MM.1S (cell line): ENCODE measurements around the gene NPW.

Source experiments
- DNase-seq: peaks from one replicate; pipeline ENCODE4 v3.0.0-alpha.2; 2015
- H2AFZ ChIP-seq: fragments of 300-600 bp; sonication (generic); 2 replicates; pipeline ENCODE4 v1.6.0; 2016; ENCODE audit warnings: antibody characterized with exemption, low read length
- H3F3A ChIP-seq: fragments of 300-600 bp; sonication (generic); 2 replicates; pipeline ENCODE4 v1.6.1; 2016; ENCODE audit warnings: mild to moderate bottlenecking, antibody characterized with exemption, low read length, moderate library complexity, mixed read lengths; ENCODE audit not compliant: insufficient read depth
- H3K27ac ChIP-seq: fragments of 300-600 bp; sonication (generic); 2 replicates; pipeline ENCODE4 v1.5.1; 2016; ENCODE audit warnings: mild to moderate bottlenecking, low read length
- H3K27me3 ChIP-seq: fragments of 300-600 bp; sonication (generic); replicated peaks from 2 replicates; pipeline ENCODE4 v1.6.0; 2016; ENCODE audit warnings: low read length; ENCODE audit not compliant: insufficient read depth
- H3K36me3 ChIP-seq: fragments of 300-600 bp; sonication (generic); replicated peaks from 2 replicates; pipeline ENCODE4 v1.6.1; 2016; ENCODE audit warnings: mild to moderate bottlenecking, low read length, mixed read lengths; ENCODE audit not compliant: insufficient read depth
- H3K4me1 ChIP-seq: fragments of 300-600 bp; sonication (generic); 2 replicates; pipeline ENCODE4 v1.6.1; 2016; ENCODE audit warnings: low read length, mixed read lengths
- H3K4me2 ChIP-seq: fragments of 300-600 bp; sonication (generic); 2 replicates; pipeline ENCODE4 v1.6.0; 2016; ENCODE audit warnings: low read depth, low read length
- H3K4me3 ChIP-seq: fragments of 300-600 bp; sonication (generic); 2 replicates; pipeline ENCODE4 v1.5.1; 2016; ENCODE audit warnings: low read length, mixed read lengths
- H3K79me2 ChIP-seq: fragments of 300-600 bp; sonication (generic); 2 replicates; pipeline ENCODE4 v1.6.1; 2016; ENCODE audit warnings: mixed run types, low read length, mixed read lengths
- H3K9ac ChIP-seq: fragments of 300-600 bp; sonication (generic); 2 replicates; pipeline ENCODE4 v1.6.1; 2016; ENCODE audit warnings: low read length, mixed read lengths
- H3K9me2 ChIP-seq: fragments of 300-600 bp; sonication (generic); replicated peaks from 2 replicates; pipeline ENCODE4 v1.6.1; 2016; ENCODE audit warnings: mild to moderate bottlenecking, low read length, mixed read lengths; ENCODE audit not compliant: insufficient read depth
- H3K9me3 ChIP-seq: fragments of 300-600 bp; sonication (generic); replicated peaks from 2 replicates; pipeline ENCODE4 v1.6.1; 2016; ENCODE audit warnings: mild to moderate bottlenecking, low read length, mixed read lengths; ENCODE audit not compliant: insufficient read depth
- H4K20me1 ChIP-seq: fragments of 300-600 bp; sonication (generic); 2 replicates; pipeline ENCODE4 v1.6.1; 2016; ENCODE audit warnings: mild to moderate bottlenecking, low read length, moderate library complexity, mixed read lengths; ENCODE audit not compliant: insufficient read depth
- EZH2 ChIP-seq: fragments of 300-600 bp; sonication (generic); optimal IDR thresholded peaks from 2 replicates; pipeline ENCODE3; 2017; ENCODE audit warnings: low read depth, mild to moderate bottlenecking, antibody characterized with exemption, low read length, mixed read lengths
- EZH2phosphoT487 ChIP-seq: fragments of 300-600 bp; sonication (generic); IDR thresholded peaks from 2 replicates; pipeline ENCODE4 v1.6.1; 2018; ENCODE audit warnings: antibody characterized with exemption, low read length
- TF ChIP-seq, protein P1 (sequence below): fragments of 300-600 bp; sonication (generic); IDR thresholded peaks from 2 replicates; pipeline ENCODE4 v1.5.1; 2016; ENCODE audit warnings: antibody characterized with exemption, low read length, mixed read lengths

NPW gene

GRCh38 chr16:2045965-2046892, 26.6 kb downstream of the NPW start:
- no peak overlapping the region for H3K4me3 ChIP-seq
- H3K27ac ChIP-seq = no peak overlapping the region
- peaks cover 4% of the 10 kb centered on the region for H3K4me1 ChIP-seq
- no peak for DNase-seq
- H3K4me2 ChIP-seq = peak overlapping the region; percentile 88; the same call in 1 of the 2 replicates
- no peaks in the 10 kb centered on the region for H3F3A ChIP-seq
- no peaks in the 10 kb centered on the region for H3K9me2 ChIP-seq
- no peaks in the 10 kb centered on the region for H3K36me3 ChIP-seq
- H3K27me3 ChIP-seq = no peaks in the 10 kb centered on the region
- H3K9me3 ChIP-seq = no peaks in the 10 kb centered on the region
- H2AFZ ChIP-seq = no peak overlapping the region
- H3K9ac ChIP-seq = no peak overlapping the region
- H4K20me1 ChIP-seq = no peaks in the 10 kb centered on the region
- peaks cover 25% of the 10 kb centered on the region for H3K79me2 ChIP-seq
- TF ChIP-seq EZH2phosphoT487 = no peak
- TF ChIP-seq, protein P1, sequence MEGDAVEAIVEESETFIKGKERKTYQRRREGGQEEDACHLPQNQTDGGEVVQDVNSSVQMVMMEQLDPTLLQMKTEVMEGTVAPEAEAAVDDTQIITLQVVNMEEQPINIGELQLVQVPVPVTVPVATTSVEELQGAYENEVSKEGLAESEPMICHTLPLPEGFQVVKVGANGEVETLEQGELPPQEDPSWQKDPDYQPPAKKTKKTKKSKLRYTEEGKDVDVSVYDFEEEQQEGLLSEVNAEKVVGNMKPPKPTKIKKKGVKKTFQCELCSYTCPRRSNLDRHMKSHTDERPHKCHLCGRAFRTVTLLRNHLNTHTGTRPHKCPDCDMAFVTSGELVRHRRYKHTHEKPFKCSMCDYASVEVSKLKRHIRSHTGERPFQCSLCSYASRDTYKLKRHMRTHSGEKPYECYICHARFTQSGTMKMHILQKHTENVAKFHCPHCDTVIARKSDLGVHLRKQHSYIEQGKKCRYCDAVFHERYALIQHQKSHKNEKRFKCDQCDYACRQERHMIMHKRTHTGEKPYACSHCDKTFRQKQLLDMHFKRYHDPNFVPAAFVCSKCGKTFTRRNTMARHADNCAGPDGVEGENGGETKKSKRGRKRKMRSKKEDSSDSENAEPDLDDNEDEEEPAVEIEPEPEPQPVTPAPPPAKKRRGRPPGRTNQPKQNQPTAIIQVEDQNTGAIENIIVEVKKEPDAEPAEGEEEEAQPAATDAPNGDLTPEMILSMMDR = no peak

GRCh38 chr16:2046893-2047329, 27.3 kb downstream of the NPW start:
- no peaks in the 10 kb centered on the region for H3K27me3 ChIP-seq
- H3K9ac ChIP-seq = peak overlapping the region; percentile 65; the same call in 1 of the 2 replicates
- H3K9me2 ChIP-seq = no peaks in the 10 kb centered on the region
- H3K4me3 ChIP-seq = peak overlapping the region; percentile 89
- peaks cover 4% of the 10 kb centered on the region for H3K4me1 ChIP-seq
- H3F3A ChIP-seq = no peaks in the 10 kb centered on the region
- peaks cover 25% of the 10 kb centered on the region for H3K79me2 ChIP-seq
- H2AFZ ChIP-seq = peak overlapping the region; percentile 88
- TF ChIP-seq, protein P1 = no peak
- TF ChIP-seq EZH2phosphoT487 (no peak), EZH2 (no peak)
- H3K4me2 ChIP-seq = peak overlapping the region; percentile 88
- no peak overlapping the region for H3K27ac ChIP-seq
- H3K36me3 ChIP-seq = no peaks in the 10 kb centered on the region
- DNase-seq = no peak
- H4K20me1 ChIP-seq = no peaks in the 10 kb centered on the region
- H3K9me3 ChIP-seq = no peaks in the 10 kb centered on the region

GRCh38 chr16:2047330-2048115, 27.9 kb downstream of the NPW start, which contains the start of the genes NTHL1 and TSC2:
Gene NTHL1 (minus strand): TSS chr16:2047834. CDS start chr16:2047823, 11 bp downstream.
Gene TSC2 (plus strand): TSS chr16:2047985. CDS start chr16:2048616, 631 bp downstream.
- Histone ChIP-seq H3K79me2 (peaks cover 25% of the 10 kb centered on the region), H3K4me3 (peak within 1 kb of the TSS; percentile 89), H2AFZ (peak within 1 kb of the TSS; percentile 91)

More at GRCh38 chr16:2047330-2048115, 27.9 kb downstream of the NPW start, which contains the start of the genes NTHL1 and TSC2:
- peak; percentile 97 for DNase-seq
- peak within 1 kb of the TSS; percentile 93 for H3K4me2 ChIP-seq
- no peaks in the 10 kb centered on the region for H3K9me3 ChIP-seq
- H3K9ac ChIP-seq = peak within 1 kb of the TSS; percentile 65; the same call in 1 of the 2 replicates
- TF ChIP-seq, protein P1 = no peak; the same call in 1 of the 2 replicates
- TF ChIP-seq EZH2 (no peak), EZH2phosphoT487 (no peak)
- H3K36me3 ChIP-seq = no peaks in the 10 kb centered on the region
- H3K4me1 ChIP-seq = peaks cover 4% of the 10 kb centered on the region
- no peaks in the 10 kb centered on the region for H3K27me3 ChIP-seq
- H3F3A ChIP-seq = no peaks in the 10 kb centered on the region
- H3K27ac ChIP-seq = no peak within 1 kb of the TSS
- no peaks in the 10 kb centered on the region for H4K20me1 ChIP-seq
- H3K9me2 ChIP-seq = no peaks in the 10 kb centered on the region
